WTC11 (cell line): ENCODE results near the gene TOMM5. TPM values are rescaled to one million over a fixed set of nuclear protein-coding genes. Genes with fewer than 3 reads are reported as not detected.

Experiments used
- ATAC-seq: fragments of 200-7000 bp; cut with Tn5 transposase; 2 replicates; pipeline ENCODE4 v1.10.0; 2021; ENCODE audit warnings: mild to moderate bottlenecking, moderate library complexity
- CTCF ChIA-PET: fragments of 300-600 bp; sonication (Branson Sonifier 250); formaldehyde crosslinking; loops from one replicate; lab custom pipeline; 2021; ENCODE audit warnings: antibody characterized with exemption; lab: Charles Lee
- POLR2A ChIA-PET: fragments of 350-600 bp; sonication (Branson Sonifier 250); formaldehyde crosslinking; loops from one replicate; lab custom pipeline; 2021; ENCODE audit warnings: antibody characterized with exemption; lab: Charles Lee
- DNase-seq: peaks from one replicate; pipeline ENCODE4 v3.0.0; 2021; ENCODE audit warnings: low spot score
- H3K27ac Mint-ChIP-seq: 2 replicates; pipeline ENCODE4 v1.8.0; 2021; ENCODE audit warnings: mixed read lengths
- H3K27me3 Mint-ChIP-seq: 2 replicates; pipeline ENCODE4 v1.8.0; 2021; ENCODE audit warnings: low read depth, mild to moderate bottlenecking, moderate library complexity, mixed read lengths
- H3K36me3 Mint-ChIP-seq: 2 replicates; pipeline ENCODE4 v1.8.0; 2021; ENCODE audit warnings: mixed read lengths
- H3K4me1 Mint-ChIP-seq: 2 replicates; pipeline ENCODE4 v1.8.0; 2022; ENCODE audit warnings: mixed read lengths
- H3K4me3 Mint-ChIP-seq: 2 replicates; pipeline ENCODE4 v1.8.0; 2021; ENCODE audit warnings: mild to moderate bottlenecking, moderate library complexity, mixed read lengths
- H3K9me3 Mint-ChIP-seq: 2 replicates; pipeline ENCODE4 v1.8.0; 2021; ENCODE audit warnings: mixed read lengths
- CDX4 ChIP-seq: fragments of 250-450 bp; sonication (Bioruptor Pico); IDR thresholded peaks from 2 replicates; pipeline ENCODE4 v1.9.0; 2021; ENCODE audit warnings: moderate library complexity, mild to moderate bottlenecking, inconsistent platforms, borderline replicate concordance
- CREM ChIP-seq: sonication (generic); formaldehyde crosslinking; IDR thresholded peaks from 2 replicates; pipeline ENCODE4 v1.8.1; 2022; ENCODE audit warnings: mild to moderate bottlenecking, missing genetic modification reagents, moderate library complexity
- ELF4 ChIP-seq: sonication (generic); formaldehyde crosslinking; IDR thresholded peaks from 2 replicates; pipeline ENCODE4 v1.8.1; 2022; ENCODE audit warnings: low read depth, mild to moderate bottlenecking, moderate library complexity, missing genetic modification reagents
- GABPB1 ChIP-seq: sonication (generic); formaldehyde crosslinking; IDR thresholded peaks from 2 replicates; pipeline ENCODE4 v1.8.1; 2023; ENCODE audit warnings: mild to moderate bottlenecking, missing genetic modification reagents
- JUN ChIP-seq: sonication (generic); formaldehyde crosslinking; IDR thresholded peaks from 2 replicates; pipeline ENCODE4 v1.8.0; 2023; ENCODE audit warnings: mild to moderate bottlenecking, missing genetic modification reagents
- NFE2L1 ChIP-seq: sonication (generic); formaldehyde crosslinking; IDR thresholded peaks from 2 replicates; pipeline ENCODE4 v1.8.1; 2023; ENCODE audit warnings: missing genetic modification reagents
- OVOL2 ChIP-seq: fragments of 250-450 bp; sonication (Bioruptor Pico); IDR thresholded peaks from 2 replicates; pipeline ENCODE4 v1.9.0; 2021; ENCODE audit warnings: mild to moderate bottlenecking, borderline replicate concordance
- PRDM15 ChIP-seq: sonication (generic); formaldehyde crosslinking; IDR thresholded peaks from 2 replicates; pipeline ENCODE4 v1.8.0; 2022; ENCODE audit warnings: missing genetic modification reagents
- RELA ChIP-seq: sonication (generic); formaldehyde crosslinking; IDR thresholded peaks from 2 replicates; pipeline ENCODE4 v1.8.1; 2022; ENCODE audit warnings: missing genetic modification reagents, mild to moderate bottlenecking, borderline replicate concordance
- SMAD3 ChIP-seq: sonication (generic); formaldehyde crosslinking; IDR thresholded peaks from 2 replicates; pipeline ENCODE4 v1.8.0; 2022; ENCODE audit warnings: missing genetic modification reagents, mild to moderate bottlenecking, borderline replicate concordance
- SMAD4 ChIP-seq: sonication (generic); formaldehyde crosslinking; IDR thresholded peaks from 2 replicates; pipeline ENCODE4 v1.8.0; 2022; ENCODE audit warnings: mild to moderate bottlenecking, missing genetic modification reagents
- ZBTB43 ChIP-seq: sonication (generic); formaldehyde crosslinking; IDR thresholded peaks from 2 replicates; pipeline ENCODE4 v1.8.1; 2023; ENCODE audit warnings: mild to moderate bottlenecking, missing genetic modification reagents
- ZNF219 ChIP-seq: sonication (generic); formaldehyde crosslinking; IDR thresholded peaks from 2 replicates; pipeline ENCODE4 v1.8.0; 2023; ENCODE audit warnings: missing genetic modification reagents, mild to moderate bottlenecking, borderline replicate concordance
- ZNF396 ChIP-seq: fragments of 250-450 bp; sonication (Bioruptor Pico); IDR thresholded peaks from 2 replicates; pipeline ENCODE4 v1.8.0; 2021; ENCODE audit warnings: mild to moderate bottlenecking, moderate library complexity, borderline replicate concordance
- ZNF423 ChIP-seq: fragments of 250-450 bp; sonication (Bioruptor Pico); IDR thresholded peaks from 2 replicates; pipeline ENCODE4 v2.1.2; 2022; ENCODE audit warnings: mild to moderate bottlenecking, moderate library complexity
- total RNA-seq: library from RNA; stranded (reverse); gene quantifications from 3 replicates; pipeline ENCODE4 v1.2.3, GENCODE V29; 2021
- TF ChIP-seq, protein P1 (sequence below): sonication (generic); formaldehyde crosslinking; IDR thresholded peaks from 2 replicates; pipeline ENCODE4 v1.8.1; 2022; ENCODE audit warnings: low read depth, mild to moderate bottlenecking, moderate library complexity, missing genetic modification reagents, borderline replicate concordance
- TF ChIP-seq, protein P2 (sequence below): sonication (generic); formaldehyde crosslinking; IDR thresholded peaks from 2 replicates; pipeline ENCODE4 v1.8.0; 2023; ENCODE audit warnings: missing genetic modification reagents
- TF ChIP-seq, protein P3 (sequence below): fragments of 200-600 bp; IDR thresholded peaks from 2 replicates; pipeline ENCODE4 v1.8.0; 2022; ENCODE audit warnings: antibody characterized with exemption
- TF ChIP-seq, protein P4 (sequence below): sonication (generic); formaldehyde crosslinking; IDR thresholded peaks from 2 replicates; pipeline ENCODE4 v1.8.1; 2023; ENCODE audit warnings: mild to moderate bottlenecking, moderate library complexity, missing genetic modification reagents
- TF ChIP-seq, protein P5 (sequence below): sonication (generic); formaldehyde crosslinking; conservative IDR thresholded peaks from 2 replicates; pipeline ENCODE4 v1.8.1; 2022; ENCODE audit warnings: mild to moderate bottlenecking, missing genetic modification reagents

TOMM5 gene
- total RNA-seq, 1 experiment from 2014 or later = 112 TPM

DNA sequence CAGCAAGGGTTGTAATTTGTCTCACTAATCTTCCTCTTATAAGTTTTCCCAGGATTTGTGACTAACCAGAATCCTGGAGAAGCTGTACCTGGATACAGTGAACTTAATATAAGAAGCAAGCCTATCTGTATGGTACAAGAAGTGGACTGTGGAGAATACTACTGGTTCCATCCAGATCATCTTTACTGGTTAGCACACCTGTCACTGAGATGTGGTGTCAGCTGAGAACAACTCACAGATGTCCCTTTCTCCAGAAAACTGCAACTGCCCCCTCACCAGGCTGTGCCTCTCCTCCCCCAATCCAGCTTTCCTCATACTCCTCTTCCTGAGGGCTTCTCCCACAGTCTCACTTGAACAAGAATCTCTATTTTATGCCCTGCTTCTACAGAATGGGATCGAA, 21.1 kb downstream of the TOMM5 start:
- no peaks in the 10 kb centered on the region for H3K36me3 Mint-ChIP-seq
- peaks cover 31% of the 10 kb centered on the region for H3K4me1 Mint-ChIP-seq
- no peak overlapping the region for H3K27ac Mint-ChIP-seq
- CTCF ChIA-PET = interaction anchor here (0.6 kb wide), 1 partner anchor 89 kb away, joined by 3 read pairs; no protein-coding TSS in a partner anchor
- no peak for DNase-seq
- H3K9me3 Mint-ChIP-seq = no peaks in the 10 kb centered on the region
- no peaks in the 10 kb centered on the region for H3K27me3 Mint-ChIP-seq
- no peak for ATAC-seq
- POLR2A ChIA-PET = no interaction called here
- no peak for TF ChIP-seq OVOL2
- no peak for TF ChIP-seq JUN (CRISPR knock-in tag)
- TF ChIP-seq, protein P1, sequence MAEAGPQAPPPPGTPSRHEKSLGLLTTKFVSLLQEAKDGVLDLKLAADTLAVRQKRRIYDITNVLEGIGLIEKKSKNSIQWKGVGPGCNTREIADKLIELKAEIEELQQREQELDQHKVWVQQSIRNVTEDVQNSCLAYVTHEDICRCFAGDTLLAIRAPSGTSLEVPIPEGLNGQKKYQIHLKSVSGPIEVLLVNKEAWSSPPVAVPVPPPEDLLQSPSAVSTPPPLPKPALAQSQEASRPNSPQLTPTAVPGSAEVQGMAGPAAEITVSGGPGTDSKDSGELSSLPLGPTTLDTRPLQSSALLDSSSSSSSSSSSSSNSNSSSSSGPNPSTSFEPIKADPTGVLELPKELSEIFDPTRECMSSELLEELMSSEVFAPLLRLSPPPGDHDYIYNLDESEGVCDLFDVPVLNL = no peak
- no peak for TF ChIP-seq ZNF423 (CRISPR knock-in tag)
- TF ChIP-seq, protein P2, sequence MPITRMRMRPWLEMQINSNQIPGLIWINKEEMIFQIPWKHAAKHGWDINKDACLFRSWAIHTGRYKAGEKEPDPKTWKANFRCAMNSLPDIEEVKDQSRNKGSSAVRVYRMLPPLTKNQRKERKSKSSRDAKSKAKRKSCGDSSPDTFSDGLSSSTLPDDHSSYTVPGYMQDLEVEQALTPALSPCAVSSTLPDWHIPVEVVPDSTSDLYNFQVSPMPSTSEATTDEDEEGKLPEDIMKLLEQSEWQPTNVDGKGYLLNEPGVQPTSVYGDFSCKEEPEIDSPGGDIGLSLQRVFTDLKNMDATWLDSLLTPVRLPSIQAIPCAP = no peak
- TF ChIP-seq PRDM15 (CRISPR knock-in tag) = no peak
- TF ChIP-seq ELF4 (CRISPR knock-in tag) = no peak
- TF ChIP-seq ZNF219 (CRISPR knock-in tag) = no peak
- TF ChIP-seq CDX4 = no peak
- TF ChIP-seq GABPB1 (CRISPR knock-in tag) = no peak
- TF ChIP-seq, protein P3, sequence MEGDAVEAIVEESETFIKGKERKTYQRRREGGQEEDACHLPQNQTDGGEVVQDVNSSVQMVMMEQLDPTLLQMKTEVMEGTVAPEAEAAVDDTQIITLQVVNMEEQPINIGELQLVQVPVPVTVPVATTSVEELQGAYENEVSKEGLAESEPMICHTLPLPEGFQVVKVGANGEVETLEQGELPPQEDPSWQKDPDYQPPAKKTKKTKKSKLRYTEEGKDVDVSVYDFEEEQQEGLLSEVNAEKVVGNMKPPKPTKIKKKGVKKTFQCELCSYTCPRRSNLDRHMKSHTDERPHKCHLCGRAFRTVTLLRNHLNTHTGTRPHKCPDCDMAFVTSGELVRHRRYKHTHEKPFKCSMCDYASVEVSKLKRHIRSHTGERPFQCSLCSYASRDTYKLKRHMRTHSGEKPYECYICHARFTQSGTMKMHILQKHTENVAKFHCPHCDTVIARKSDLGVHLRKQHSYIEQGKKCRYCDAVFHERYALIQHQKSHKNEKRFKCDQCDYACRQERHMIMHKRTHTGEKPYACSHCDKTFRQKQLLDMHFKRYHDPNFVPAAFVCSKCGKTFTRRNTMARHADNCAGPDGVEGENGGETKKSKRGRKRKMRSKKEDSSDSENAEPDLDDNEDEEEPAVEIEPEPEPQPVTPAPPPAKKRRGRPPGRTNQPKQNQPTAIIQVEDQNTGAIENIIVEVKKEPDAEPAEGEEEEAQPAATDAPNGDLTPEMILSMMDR = no peak
- TF ChIP-seq ZNF396 (CRISPR knock-in tag) = no peak
- H3K4me3 Mint-ChIP-seq = no peak overlapping the region

GRCh38 chr9:37566716-37567115, 25.7 kb downstream of the TOMM5 start:
- ATAC-seq (no peak), DNase-seq (no peak)
- peaks cover 25% of the 10 kb centered on the region for H3K9me3 Mint-ChIP-seq
- H3K27ac Mint-ChIP-seq = no peak overlapping the region
- H3K27me3 Mint-ChIP-seq = no peaks in the 10 kb centered on the region; the same call in none of the 2 replicates
- peaks cover 26% of the 10 kb centered on the region for H3K36me3 Mint-ChIP-seq
- ChIA-PET POLR2A (no interaction called here), CTCF (interaction anchor here (0.6 to 1.7 kb wide), 2 partner anchors 8 to 165 kb away, joined by 6 to 7 read pairs; partner anchors contain the start of gene FBXO10)
- no peak overlapping the region for H3K4me3 Mint-ChIP-seq
- peaks cover 16% of the 10 kb centered on the region for H3K4me1 Mint-ChIP-seq
- TF ChIP-seq SMAD4 = no peak
- TF ChIP-seq ZBTB43 = no peak
- TF ChIP-seq, protein P4, sequence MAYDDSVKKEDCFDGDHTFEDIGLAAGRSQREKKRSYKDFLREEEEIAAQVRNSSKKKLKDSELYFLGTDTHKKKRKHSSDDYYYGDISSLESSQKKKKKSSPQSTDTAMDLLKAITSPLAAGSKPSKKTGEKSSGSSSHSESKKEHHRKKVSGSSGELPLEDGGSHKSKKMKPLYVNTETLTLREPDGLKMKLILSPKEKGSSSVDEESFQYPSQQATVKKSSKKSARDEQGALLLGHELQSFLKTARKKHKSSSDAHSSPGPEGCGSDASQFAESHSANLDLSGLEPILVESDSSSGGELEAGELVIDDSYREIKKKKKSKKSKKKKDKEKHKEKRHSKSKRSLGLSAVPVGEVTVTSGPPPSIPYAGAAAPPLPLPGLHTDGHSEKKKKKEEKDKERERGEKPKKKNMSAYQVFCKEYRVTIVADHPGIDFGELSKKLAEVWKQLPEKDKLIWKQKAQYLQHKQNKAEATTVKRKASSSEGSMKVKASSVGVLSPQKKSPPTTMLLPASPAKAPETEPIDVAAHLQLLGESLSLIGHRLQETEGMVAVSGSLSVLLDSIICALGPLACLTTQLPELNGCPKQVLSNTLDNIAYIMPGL = no peak
- no peak for TF ChIP-seq SMAD3
- TF ChIP-seq, protein P5, sequence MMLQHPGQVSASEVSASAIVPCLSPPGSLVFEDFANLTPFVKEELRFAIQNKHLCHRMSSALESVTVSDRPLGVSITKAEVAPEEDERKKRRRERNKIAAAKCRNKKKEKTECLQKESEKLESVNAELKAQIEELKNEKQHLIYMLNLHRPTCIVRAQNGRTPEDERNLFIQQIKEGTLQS (CRISPR knock-in tag) = no peak
- TF ChIP-seq PRDM15 (CRISPR knock-in tag) = no peak
- no peak for TF ChIP-seq CREM (CRISPR knock-in tag)
- TF ChIP-seq NFE2L1 (CRISPR knock-in tag) = no peak
- no peak for TF ChIP-seq RELA (CRISPR knock-in tag)
